Inflammatory macrophage (primary cell): ENCODE results near the gene FGF8.

Experiments used
- DNase-seq, 2 donors: peaks; one replicate each; pipeline ENCODE4 v3.0.0-alpha.2; 2020 to 2022

The FGF8 gene

DNA sequence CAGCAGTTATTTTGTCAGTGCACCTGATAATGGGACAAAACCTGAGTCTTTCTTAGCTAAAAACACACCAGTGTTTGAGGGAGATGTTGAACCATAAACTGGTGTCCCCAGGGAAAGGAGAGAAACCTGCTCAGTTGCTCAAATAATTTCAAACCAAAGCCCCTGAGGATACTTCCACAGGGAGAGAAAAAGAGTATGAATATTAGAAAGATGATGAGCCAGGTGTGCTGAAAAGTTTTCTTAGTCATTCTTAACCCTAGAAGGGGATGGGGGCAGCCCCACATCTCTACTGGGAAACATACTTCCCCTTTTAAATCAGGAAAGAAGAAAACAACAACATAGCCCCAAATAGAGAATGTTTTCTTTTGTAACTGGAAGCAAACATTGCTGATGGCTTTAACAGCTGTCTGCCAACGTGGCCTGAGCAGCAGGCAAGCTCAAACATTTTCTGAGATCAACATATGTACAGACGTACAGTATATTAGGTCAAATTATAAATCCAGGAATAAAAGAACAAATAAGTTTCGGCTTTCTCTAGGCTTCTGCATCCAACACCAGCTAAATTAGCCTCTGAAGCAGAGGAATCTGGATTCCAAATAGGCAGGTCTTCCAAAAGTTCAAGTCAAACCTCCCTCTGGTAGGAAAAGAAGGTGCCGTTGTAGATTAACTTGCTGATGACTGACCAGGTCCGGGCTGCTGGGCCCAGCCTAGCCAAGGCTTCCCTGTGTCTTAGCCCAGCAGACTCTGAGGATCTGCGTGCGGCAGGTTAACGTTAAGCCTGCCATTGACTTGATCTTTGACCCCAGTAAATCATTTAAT is 50.4 kb downstream of the FGF8 start:
- no peak for DNase-seq

DNA sequence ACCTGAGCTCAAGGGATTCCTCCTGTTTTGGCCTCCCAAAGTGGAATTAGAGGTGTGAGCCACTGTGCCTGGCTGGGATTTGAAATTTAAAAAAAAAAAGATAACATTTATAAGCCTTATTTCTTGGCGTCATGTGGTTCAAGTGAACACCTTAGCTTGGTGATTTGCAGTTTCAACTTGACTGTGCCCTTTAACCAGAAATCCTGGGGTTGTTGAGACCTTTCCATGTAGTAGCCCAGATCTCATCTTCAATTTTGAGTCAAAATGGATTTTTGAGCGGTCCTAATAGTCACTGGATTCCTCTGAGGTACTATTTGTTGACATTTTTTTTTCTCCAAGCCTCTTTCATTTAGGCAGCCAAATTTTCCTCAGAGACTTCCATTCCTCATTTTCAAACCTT is 51.5 kb downstream of the FGF8 start:
- DNase-seq: no peak

DNA sequence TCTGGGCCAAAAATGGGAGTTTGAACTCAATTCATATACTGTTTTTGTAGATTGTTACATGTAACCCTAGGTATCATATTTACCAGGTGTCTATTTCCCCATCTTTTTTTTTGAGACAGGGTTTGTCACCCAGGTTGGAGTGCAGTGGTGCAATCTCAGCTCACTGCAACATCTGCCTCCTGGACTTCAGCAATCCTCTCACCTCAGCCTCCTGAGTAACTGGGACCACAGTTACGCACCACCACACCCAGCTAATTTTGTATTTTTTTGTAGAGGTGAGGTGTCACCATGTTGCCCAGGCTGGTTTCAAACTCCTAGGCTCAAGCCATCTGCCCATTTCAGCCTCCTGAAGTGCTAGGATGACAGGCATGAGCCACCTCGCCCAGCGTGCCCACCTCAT is 52.7 kb downstream of the FGF8 start:
- DNase-seq: no peak

DNA sequence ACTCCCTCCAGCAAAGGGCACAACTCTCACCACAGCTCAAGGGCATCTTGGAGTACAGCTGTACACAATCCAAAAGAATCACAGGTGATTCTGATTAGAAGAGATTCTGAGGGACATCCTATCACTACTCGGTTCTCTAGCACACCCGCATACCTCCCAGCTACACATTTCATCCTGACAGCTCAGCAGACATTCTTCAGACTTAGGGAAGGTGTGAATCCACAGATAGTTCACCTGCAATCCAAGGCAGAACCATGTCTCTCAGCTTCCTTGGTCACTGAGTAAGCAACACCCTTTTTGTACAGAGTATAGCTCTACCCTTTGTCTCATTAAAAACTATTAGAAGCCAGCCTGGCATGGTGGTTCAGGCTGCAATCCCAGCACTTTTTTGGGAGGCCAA is 54.1 kb downstream of the FGF8 start:
- no peak for DNase-seq

DNA sequence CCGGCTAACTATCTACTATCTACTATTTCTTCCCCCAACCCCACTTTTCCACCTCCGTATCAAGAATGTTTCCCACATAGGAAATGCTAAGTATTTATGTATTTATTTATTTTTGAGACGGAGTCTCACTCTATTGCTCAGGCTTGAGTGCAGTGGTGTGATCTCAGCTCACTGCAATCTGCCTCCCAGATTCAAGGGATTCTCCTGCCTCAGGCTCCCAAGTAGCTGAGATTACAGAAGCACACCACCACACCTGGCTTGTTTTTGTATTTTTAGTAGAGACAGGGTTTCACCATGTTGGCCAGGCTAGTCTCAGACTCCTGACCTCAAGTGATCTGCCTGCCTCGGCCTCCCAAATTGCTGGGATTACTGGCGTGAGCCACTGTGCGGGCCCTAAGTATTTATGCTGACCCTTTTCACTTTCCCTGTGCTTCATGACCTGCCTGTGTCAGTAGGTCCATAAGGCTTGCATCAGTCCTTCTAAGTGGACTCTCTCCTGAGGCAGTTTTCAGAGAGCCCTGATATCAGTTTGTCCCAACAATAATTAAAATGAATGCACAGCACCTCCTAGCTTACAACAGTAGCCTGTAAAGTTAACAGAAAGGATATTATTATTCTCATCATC is 55.2 kb downstream of the FGF8 start:
- DNase-seq: no peak
